Suprapubic skin (tissue), 4 donors: Measurements from ENCODE around the gene ATG3. TPM values are rescaled to one million over a fixed set of nuclear protein-coding genes. Genes with fewer than 3 reads are reported as not detected.

Source experiments
- DNase-seq, 2 donors: peaks; one replicate each; pipeline ENCODE4 v3.0.0-alpha.2; 2019; ENCODE audit warnings: low spot score in 2 of 2
- H3K27ac ChIP-seq: fragments of 200-600 bp; sonication (generic); one replicate; pipeline ENCODE4 v1.5.1; 2019
- H3K27me3 ChIP-seq: fragments of 200-600 bp; sonication (generic); one replicate; pipeline ENCODE4 v1.5.1; 2019
- H3K36me3 ChIP-seq: fragments of 200-600 bp; sonication (generic); one replicate; pipeline ENCODE4 v1.5.1; 2019
- H3K4me1 ChIP-seq: fragments of 200-600 bp; sonication (generic); one replicate; pipeline ENCODE4 v1.5.1; 2019
- H3K4me3 ChIP-seq: fragments of 200-600 bp; sonication (generic); one replicate; pipeline ENCODE4 v1.5.1; 2019; ENCODE audit warnings: mild to moderate bottlenecking
- H3K9me3 ChIP-seq: fragments of 200-600 bp; sonication (generic); one replicate; pipeline ENCODE4 v1.5.1; 2019
- EP300 ChIP-seq: sonication (generic); formaldehyde crosslinking; IDR thresholded peaks from one replicate; pipeline ENCODE4 v1.6.1; 2017; ENCODE audit warnings: antibody characterized with exemption
- POLR2A ChIP-seq, 2 donors: fragments of 450-650 bp; IDR thresholded peaks; one replicate each; pipeline ENCODE4 v1.6.1; 2017; ENCODE audit warnings: antibody characterized with exemption in 2 of 2, mild to moderate bottlenecking in 2 of 2, moderate library complexity in 2 of 2
- POLR2AphosphoS5 ChIP-seq, 3 donors: sonication (generic); formaldehyde crosslinking; IDR thresholded peaks; one replicate each; pipeline ENCODE4 v1.6.1; 2017; ENCODE audit warnings: antibody characterized with exemption in 3 of 3
- WGBS: methylation state at CpG from one replicate; pipeline ENCODE4 v1.1.5; 2018; 5-methylcytosine and 5-hydroxymethylcytosine counted together
- total RNA-seq, 4 donors: library from RNA; depleted of rRNA; stranded (reverse); fragments of >200 nt; gene quantifications; one replicate each; pipeline ENCODE4 v1.1.0, GENCODE V29; 2016
- TF ChIP-seq, protein P1 (sequence below), 2 donors: fragments of 200-600 bp in 1 of 2; fragments of 450-650 bp in 1 of 2; sonication (generic) in 1 of 2; IDR thresholded peaks; one replicate each; pipeline ENCODE4 v1.5.1; 2016 to 2019; ENCODE audit warnings: antibody characterized with exemption in 2 of 2, mild to moderate bottlenecking in 1 of 2, moderate library complexity in 1 of 2

The ATG3 gene
- total RNA-seq, 4 donors from 2014 or later: 56.3 to 81.6 (median 62.2) TPM

DNA sequence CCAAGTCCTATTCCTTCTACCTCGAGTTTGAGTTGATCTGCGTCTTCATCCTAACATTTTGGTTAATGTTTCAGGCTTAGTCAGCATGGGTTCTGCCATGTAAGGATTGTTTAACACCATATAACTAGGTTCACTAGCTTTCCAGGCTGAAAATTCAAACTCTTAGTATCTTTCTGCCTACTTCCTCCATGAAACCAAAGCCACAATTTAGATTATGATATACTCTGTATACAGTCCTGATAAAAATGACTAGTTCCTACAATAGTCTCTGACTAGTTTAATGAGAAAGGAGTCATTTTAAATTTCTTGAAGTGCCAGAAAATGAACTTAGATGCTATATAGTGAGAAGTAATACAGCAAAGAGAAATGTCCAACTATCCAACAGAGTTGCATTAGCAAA, 55.9 kb downstream of the ATG3 start:
- H3K4me1 ChIP-seq: no peaks in the 10 kb centered on the region
- no peak overlapping the region for H3K4me3 ChIP-seq
- no peaks in the 10 kb centered on the region for H3K9me3 ChIP-seq
- no peak for DNase-seq
- 24% methylated on average over 2 of the region's 2 CpGs for WGBS
- H3K27ac ChIP-seq: no peak overlapping the region
- no peaks in the 10 kb centered on the region for H3K36me3 ChIP-seq
- TF ChIP-seq POLR2AphosphoS5 (IDR thresholded peaks at IDR 0.05) (no peak), POLR2A (IDR thresholded peaks at IDR 0.05) (no peak), EP300 (no peak)
- TF ChIP-seq, protein P1, sequence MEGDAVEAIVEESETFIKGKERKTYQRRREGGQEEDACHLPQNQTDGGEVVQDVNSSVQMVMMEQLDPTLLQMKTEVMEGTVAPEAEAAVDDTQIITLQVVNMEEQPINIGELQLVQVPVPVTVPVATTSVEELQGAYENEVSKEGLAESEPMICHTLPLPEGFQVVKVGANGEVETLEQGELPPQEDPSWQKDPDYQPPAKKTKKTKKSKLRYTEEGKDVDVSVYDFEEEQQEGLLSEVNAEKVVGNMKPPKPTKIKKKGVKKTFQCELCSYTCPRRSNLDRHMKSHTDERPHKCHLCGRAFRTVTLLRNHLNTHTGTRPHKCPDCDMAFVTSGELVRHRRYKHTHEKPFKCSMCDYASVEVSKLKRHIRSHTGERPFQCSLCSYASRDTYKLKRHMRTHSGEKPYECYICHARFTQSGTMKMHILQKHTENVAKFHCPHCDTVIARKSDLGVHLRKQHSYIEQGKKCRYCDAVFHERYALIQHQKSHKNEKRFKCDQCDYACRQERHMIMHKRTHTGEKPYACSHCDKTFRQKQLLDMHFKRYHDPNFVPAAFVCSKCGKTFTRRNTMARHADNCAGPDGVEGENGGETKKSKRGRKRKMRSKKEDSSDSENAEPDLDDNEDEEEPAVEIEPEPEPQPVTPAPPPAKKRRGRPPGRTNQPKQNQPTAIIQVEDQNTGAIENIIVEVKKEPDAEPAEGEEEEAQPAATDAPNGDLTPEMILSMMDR (IDR thresholded peaks at IDR 0.05): no peak
- no peaks in the 10 kb centered on the region for H3K27me3 ChIP-seq

DNA sequence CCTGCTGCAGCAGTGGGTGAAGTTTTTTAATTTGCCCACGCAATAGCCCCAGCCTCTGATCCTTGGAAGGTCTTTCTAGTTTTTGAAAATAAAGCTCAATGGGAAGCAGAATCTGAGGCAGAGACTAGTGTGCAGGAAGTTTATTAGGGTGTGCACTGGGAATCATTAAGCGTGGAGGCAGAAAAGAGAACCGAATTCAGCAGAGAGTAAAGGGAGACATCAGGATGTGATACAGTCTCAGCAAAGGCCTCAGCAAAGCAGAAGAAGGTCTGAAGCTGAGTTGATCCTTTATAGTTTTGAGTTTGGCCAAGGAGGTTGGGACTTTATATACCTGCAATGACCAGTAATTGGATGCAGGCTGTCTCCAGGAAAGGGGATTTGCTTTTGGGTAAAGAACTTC, 57.6 kb downstream of the ATG3 start:
- DNase-seq: no peak
- Histone ChIP-seq H3K36me3 (no peaks in the 10 kb centered on the region), H3K4me3 (no peak overlapping the region), H3K9me3 (no peaks in the 10 kb centered on the region), H3K27me3 (no peaks in the 10 kb centered on the region), H3K27ac (no peak overlapping the region), H3K4me1 (no peaks in the 10 kb centered on the region)
- TF ChIP-seq EP300 (no peak), POLR2A (IDR thresholded peaks at IDR 0.05) (no peak), POLR2AphosphoS5 (IDR thresholded peaks at IDR 0.05) (no peak)
- TF ChIP-seq, protein P1 (IDR thresholded peaks at IDR 0.05): no peak
- WGBS: 73% methylated on average over 3 of the region's 3 CpGs

DNA sequence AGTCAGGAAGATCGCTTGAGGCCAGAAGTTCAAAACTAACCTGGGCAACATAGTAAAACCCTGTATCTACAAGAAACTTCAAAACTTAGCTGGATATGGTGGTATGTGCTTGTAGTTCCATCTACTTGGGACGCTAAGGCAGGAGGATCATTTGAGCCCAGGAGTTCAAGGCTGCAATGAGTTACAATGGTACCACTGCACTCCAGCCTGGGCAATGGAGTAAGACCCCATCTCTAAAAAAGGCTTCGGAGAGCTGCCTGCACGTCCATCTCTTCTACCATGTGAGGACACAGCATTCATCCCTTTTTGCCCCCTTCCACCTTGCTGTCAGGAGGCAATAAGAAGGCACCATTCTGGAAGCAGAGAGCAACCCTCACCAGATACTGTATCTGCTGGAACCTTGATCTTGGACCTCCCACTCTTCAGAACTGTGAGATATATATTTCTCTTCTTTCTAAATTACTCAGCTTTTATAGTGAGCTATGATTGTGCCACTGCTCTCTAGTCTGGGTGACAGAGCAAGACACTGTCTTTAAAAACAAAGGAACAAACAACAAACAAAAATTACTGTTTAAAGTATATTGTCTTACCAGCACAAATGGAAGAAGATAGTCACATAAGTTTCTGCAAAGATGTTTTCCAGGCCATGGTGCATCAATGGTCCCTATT, 58.3 kb downstream of the ATG3 start:
- H3K27ac ChIP-seq: no peak overlapping the region
- 87% methylated on average over 4 of the region's 4 CpGs for WGBS

DNA sequence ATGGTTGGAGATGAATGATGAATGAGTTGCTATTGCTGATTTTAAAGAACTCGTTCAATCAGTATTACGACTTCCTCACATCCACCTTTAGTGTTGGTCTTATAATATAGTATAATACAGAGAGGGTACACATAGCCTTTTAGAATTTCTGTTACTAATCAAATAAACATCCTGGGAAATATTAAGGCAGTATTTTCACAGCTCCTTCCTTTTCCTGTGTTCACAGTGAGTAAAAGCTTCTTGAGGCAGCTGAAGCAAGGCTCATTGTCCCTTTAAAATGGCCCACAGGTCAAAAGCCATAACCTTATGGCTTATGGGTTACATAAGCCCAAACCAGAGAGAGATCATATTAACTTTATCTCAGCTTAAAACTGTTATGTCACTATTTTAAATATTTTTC, 61.1 kb downstream of the ATG3 start:
- Histone ChIP-seq H3K9me3 (no peaks in the 10 kb centered on the region), H3K27me3 (no peaks in the 10 kb centered on the region), H3K27ac (no peak overlapping the region), H3K36me3 (no peaks in the 10 kb centered on the region), H3K4me3 (no peak overlapping the region), H3K4me1 (no peaks in the 10 kb centered on the region)
- TF ChIP-seq, protein P1 (IDR thresholded peaks at IDR 0.05): no peak
- no peak for TF ChIP-seq EP300
- no peak for TF ChIP-seq POLR2A (IDR thresholded peaks at IDR 0.05)
- no peak for TF ChIP-seq POLR2AphosphoS5 (IDR thresholded peaks at IDR 0.05)
- WGBS: 85% methylated on average over 2 of the region's 2 CpGs
- DNase-seq: no peak

More for the DNA sequence above, 58.3 kb downstream of the ATG3 start:
- Histone ChIP-seq H3K36me3 (no peaks in the 10 kb centered on the region), H3K9me3 (no peaks in the 10 kb centered on the region), H3K4me1 (no peaks in the 10 kb centered on the region), H3K4me3 (no peak overlapping the region), H3K27me3 (no peaks in the 10 kb centered on the region)
- no peak for DNase-seq
- no peak for TF ChIP-seq EP300
- no peak for TF ChIP-seq POLR2AphosphoS5 (IDR thresholded peaks at IDR 0.05)
- TF ChIP-seq, protein P1 (IDR thresholded peaks at IDR 0.05): no peak
- no peak for TF ChIP-seq POLR2A (IDR thresholded peaks at IDR 0.05)

DNA sequence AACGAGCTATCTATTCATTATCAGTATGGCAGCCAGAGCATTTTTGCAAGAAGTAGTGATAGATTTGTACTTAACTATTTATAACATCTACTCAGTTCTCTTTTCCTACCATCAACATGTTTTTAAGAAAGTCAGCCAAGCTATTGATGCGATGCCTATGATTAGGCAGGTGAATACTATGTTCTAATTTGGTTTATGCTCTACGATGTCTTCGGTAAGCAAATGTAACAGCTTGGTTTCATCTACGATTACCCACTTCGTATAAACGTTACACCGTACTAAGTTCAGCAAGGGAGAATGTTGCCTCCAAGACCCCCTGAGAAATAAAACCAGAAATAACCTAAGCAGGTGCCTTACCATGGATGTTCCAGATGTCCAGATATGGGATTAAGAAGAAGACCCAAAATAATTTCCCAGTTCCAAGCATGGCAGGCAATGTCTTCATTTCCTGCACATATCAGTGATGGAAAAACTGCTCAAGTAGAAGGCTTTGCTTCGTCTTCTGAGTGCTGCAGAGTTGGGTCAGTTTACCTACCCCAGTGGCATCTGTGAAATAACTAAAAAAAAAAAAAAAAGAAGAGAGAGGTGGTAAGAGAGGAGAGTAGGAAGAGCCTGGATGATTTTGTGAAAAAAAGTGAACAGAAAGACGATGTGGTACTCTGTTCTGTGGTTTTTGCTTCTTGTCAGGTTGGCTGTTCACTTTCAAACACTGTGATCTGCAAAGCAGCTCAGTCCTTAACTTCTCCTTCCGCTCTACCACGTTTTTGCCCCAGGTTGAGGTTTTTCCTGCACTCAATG, 62.6 kb downstream of the ATG3 start, which contains the start of gene BTLA:
TSS of gene BTLA (minus strand) at position 559 of the 798 bp plus-strand sequence. CDS start at position 445, 114 bp downstream.
- Histone ChIP-seq H3K27ac (no peak within 1 kb of the TSS), H3K27me3 (no peaks in the 10 kb centered on the region), H3K4me1 (no peaks in the 10 kb centered on the region), H3K4me3 (no peak within 1 kb of the TSS), H3K36me3 (no peaks in the 10 kb centered on the region), H3K9me3 (no peaks in the 10 kb centered on the region)
- TF ChIP-seq POLR2AphosphoS5 (IDR thresholded peaks at IDR 0.05) (no peak), EP300 (no peak), POLR2A (IDR thresholded peaks at IDR 0.05) (no peak)
- TF ChIP-seq, protein P1 (IDR thresholded peaks at IDR 0.05): no peak
- WGBS: 85% methylated on average over 12 of the region's 12 CpGs
- no peak for DNase-seq
